ENCODE results near the gene MEIS2. TPM values are rescaled to one million over a fixed set of nuclear protein-coding genes. Genes with fewer than 3 reads are reported as not detected.

MEIS2 gene
- total RNA-seq, 4 donors from 2014 or later = 9.0 to 18.5 (median 16.3) TPM

- no peaks in the 10 kb centered on the region for H3K9me3 ChIP-seq
- no peaks in the 10 kb centered on the region for H3K36me3 ChIP-seq
- no peak for DNase-seq (ENCODE audit: low spot score in 2 of 2)
- WGBS = 51% methylated on average over 4 of the region's 4 CpGs
- no peak overlapping the region for H3K4me3 ChIP-seq
- no peaks in the 10 kb centered on the region for H3K27me3 ChIP-seq
- TF ChIP-seq POLR2AphosphoS5 (IDR thresholded peaks at IDR 0.05) (no peak), EP300 (IDR thresholded peaks at IDR 0.05) (no peak), POLR2A (IDR thresholded peaks at IDR 0.05) (no peak)
- TF ChIP-seq, protein P1, sequence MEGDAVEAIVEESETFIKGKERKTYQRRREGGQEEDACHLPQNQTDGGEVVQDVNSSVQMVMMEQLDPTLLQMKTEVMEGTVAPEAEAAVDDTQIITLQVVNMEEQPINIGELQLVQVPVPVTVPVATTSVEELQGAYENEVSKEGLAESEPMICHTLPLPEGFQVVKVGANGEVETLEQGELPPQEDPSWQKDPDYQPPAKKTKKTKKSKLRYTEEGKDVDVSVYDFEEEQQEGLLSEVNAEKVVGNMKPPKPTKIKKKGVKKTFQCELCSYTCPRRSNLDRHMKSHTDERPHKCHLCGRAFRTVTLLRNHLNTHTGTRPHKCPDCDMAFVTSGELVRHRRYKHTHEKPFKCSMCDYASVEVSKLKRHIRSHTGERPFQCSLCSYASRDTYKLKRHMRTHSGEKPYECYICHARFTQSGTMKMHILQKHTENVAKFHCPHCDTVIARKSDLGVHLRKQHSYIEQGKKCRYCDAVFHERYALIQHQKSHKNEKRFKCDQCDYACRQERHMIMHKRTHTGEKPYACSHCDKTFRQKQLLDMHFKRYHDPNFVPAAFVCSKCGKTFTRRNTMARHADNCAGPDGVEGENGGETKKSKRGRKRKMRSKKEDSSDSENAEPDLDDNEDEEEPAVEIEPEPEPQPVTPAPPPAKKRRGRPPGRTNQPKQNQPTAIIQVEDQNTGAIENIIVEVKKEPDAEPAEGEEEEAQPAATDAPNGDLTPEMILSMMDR (IDR thresholded peaks at IDR 0.05) = no peak
- H3K27ac ChIP-seq = no peak overlapping the region
- no peaks in the 10 kb centered on the region for H3K4me1 ChIP-seq
Observed at GRCh38 chr15:37028625-37029296, 71.6 kb downstream of the MEIS2 start.

DNA sequence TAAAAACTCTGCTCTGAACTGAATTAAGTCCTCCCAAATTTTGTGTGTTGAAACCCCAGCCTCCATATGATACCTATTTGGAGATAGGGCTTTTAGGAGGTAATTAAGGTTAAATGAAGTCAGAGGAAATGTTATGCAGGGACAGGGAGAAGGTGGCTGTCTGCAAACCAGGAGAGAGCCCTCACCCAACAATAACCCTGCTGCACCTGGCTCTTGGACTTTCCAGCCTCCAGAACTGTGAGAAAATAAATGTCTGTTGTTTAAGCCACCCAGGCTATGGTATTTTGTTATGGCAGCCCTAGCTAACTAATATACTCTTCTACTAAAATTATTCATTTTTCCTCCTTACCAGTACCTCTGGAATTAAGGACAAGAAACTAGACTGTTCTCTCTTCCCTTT lies 79.5 kb downstream of the MEIS2 start:
- no peak for TF ChIP-seq POLR2A (IDR thresholded peaks at IDR 0.05)
- TF ChIP-seq EP300 (IDR thresholded peaks at IDR 0.05) = no peak
- TF ChIP-seq, protein P1 (IDR thresholded peaks at IDR 0.05) = no peak
- no peak for TF ChIP-seq POLR2AphosphoS5 (IDR thresholded peaks at IDR 0.05)
- H3K27ac ChIP-seq = no peak overlapping the region
- DNase-seq (ENCODE audit: low spot score in 2 of 2) = no peak
- H3K4me1 ChIP-seq = peaks cover 6% of the 10 kb centered on the region
- no peak overlapping the region for H3K4me3 ChIP-seq
- H3K27me3 ChIP-seq = no peaks in the 10 kb centered on the region
- no peaks in the 10 kb centered on the region for H3K9me3 ChIP-seq
- H3K36me3 ChIP-seq = no peaks in the 10 kb centered on the region

DNA sequence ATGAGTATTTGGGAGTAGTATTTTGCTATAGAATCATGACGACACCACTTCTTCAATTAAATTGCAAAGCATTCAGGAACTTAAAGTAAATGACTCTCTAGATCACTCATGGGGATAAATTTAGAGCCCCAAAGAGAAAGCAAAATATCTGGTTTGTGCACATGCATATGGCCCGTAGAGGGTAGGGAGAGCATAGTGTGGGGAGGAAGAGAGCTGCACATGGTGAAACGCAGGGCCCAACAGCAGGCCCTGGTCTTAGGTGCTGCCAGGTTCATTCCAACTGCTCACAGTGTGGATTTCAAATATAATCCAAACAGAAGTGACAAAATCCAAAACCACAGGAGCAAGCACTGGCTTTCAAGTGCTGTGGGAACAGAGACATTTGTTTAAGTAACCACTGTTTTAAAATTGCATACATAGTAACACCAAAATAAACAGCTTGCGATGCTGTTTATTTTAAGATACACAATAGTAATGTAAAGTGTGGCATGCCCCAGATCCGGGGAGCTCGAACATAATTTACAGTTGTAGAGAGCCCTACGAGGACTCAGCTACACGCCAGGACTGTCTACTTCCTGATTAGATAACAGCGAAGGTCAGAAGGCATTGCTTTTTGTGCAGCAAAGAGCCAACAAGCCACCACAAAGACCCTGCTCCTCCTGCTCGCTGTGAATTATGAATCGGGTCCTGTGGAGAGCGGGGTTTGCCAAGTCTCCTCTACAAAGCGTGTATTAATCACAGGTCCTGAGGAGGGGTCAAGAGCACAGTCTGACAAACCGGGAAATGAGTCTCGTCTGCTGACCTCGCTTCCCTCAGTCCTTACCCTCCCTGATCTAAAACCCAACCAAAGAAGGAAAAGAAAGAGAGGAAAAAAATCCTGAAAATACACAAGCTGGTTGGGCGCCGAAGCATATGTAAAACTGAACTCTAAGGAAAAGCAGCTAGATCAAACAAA lies 80.6 kb downstream of the MEIS2 start:
- WGBS = 71% methylated on average over 18 of the region's 18 CpGs
- DNase-seq (ENCODE audit: low spot score in 2 of 2) = no peak
- H3K9me3 ChIP-seq = no peaks in the 10 kb centered on the region
- no peak overlapping the region for H3K27ac ChIP-seq
- H3K4me3 ChIP-seq = no peak overlapping the region
- peaks cover 16% of the 10 kb centered on the region for H3K4me1 ChIP-seq
- H3K27me3 ChIP-seq = no peaks in the 10 kb centered on the region
- no peak for TF ChIP-seq POLR2AphosphoS5 (IDR thresholded peaks at IDR 0.05)
- no peak for TF ChIP-seq POLR2A (IDR thresholded peaks at IDR 0.05)
- TF ChIP-seq EP300 (IDR thresholded peaks at IDR 0.05) = no peak
- TF ChIP-seq, protein P1 (IDR thresholded peaks at IDR 0.05) = no peak
- no peaks in the 10 kb centered on the region for H3K36me3 ChIP-seq

GRCh38 chr15:37017031-37017625 lies 83.2 kb downstream of the MEIS2 start:
- no peak overlapping the region for H3K4me3 ChIP-seq
- no peak for DNase-seq (ENCODE audit: low spot score in 2 of 2)
- no peaks in the 10 kb centered on the region for H3K27me3 ChIP-seq
- H3K27ac ChIP-seq = no peak overlapping the region
- peaks cover 21% of the 10 kb centered on the region for H3K4me1 ChIP-seq
- H3K36me3 ChIP-seq = no peaks in the 10 kb centered on the region
- no peaks in the 10 kb centered on the region for H3K9me3 ChIP-seq
- 70% methylated on average over 11 of the region's 11 CpGs for WGBS
- no peak for TF ChIP-seq POLR2AphosphoS5 (IDR thresholded peaks at IDR 0.05)

DNA sequence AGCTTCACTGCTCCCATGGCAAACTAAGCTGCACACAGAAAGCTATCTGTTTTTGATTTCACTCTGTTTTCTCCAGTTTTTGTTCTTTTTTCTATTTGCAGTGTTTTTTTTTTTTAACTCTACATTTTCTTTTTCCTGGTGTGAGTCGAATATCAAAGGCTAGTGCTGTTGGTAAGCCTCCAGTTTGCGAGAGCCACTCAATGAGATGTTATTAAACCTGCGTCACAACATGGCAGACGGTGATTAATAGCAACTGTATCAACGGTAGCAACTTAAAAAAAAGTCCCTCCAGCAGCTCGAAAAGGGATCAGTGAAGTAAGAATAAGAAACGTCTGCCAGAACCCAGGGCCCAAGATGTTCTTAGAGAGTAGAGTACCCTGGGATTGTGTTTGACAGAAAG lies 84.1 kb downstream of the MEIS2 start:
- Histone ChIP-seq H3K4me3 (peak overlapping the region; percentile 11), H3K36me3 (no peaks in the 10 kb centered on the region), H3K27ac (peak overlapping the region; percentile 64), H3K4me1 (peaks cover 21% of the 10 kb centered on the region), H3K27me3 (no peaks in the 10 kb centered on the region), H3K9me3 (no peaks in the 10 kb centered on the region)
- TF ChIP-seq POLR2AphosphoS5 (IDR thresholded peaks at IDR 0.05) (no peak), POLR2A (IDR thresholded peaks at IDR 0.05) (no peak), EP300 (IDR thresholded peaks at IDR 0.05) (no peak)
- TF ChIP-seq, protein P1 (IDR thresholded peaks at IDR 0.05) = no peak
- no peak for DNase-seq (ENCODE audit: low spot score in 2 of 2)
- WGBS = 38% methylated on average over 7 of the region's 7 CpGs

Data from suprapubic skin (tissue), 4 donors.